Mesothelial cell of epicardium (in vitro differentiated cells): ENCODE results near the gene TRIM31. TPM values are rescaled to one million over a fixed set of nuclear protein-coding genes. Genes with fewer than 3 reads are reported as not detected.
"Not testable (repeated sequence)": the region's sequence is repeated elsewhere in the genome, so short reads cannot be mapped to it uniquely, and the experiment has no call there.

Source experiments
- DNase-seq, 2 experiments: peaks; one replicate each; pipeline ENCODE4 v3.0.0; 2021; ENCODE audit warnings: low spot score in 2 of 2; ENCODE audit not compliant: unreplicated experiment in 2 of 2
- H3K27ac Mint-ChIP-seq: 2 replicates; pipeline ENCODE4 v1.8.0; 2021; ENCODE audit warnings: mixed read lengths
- H3K27me3 Mint-ChIP-seq: 2 replicates; pipeline ENCODE4 v1.8.0; 2021; ENCODE audit warnings: low read depth, mixed read lengths
- H3K36me3 Mint-ChIP-seq: 2 replicates; pipeline ENCODE4 v1.8.0; 2021; ENCODE audit warnings: mixed read lengths
- H3K4me1 Mint-ChIP-seq: 2 replicates; pipeline ENCODE4 v1.8.0; 2021; ENCODE audit warnings: mixed read lengths
- H3K4me3 Mint-ChIP-seq: 2 replicates; pipeline ENCODE4 v1.8.0; 2021; ENCODE audit warnings: mild to moderate bottlenecking, moderate library complexity, mixed read lengths
- H3K9me3 Mint-ChIP-seq: 2 replicates; pipeline ENCODE4 v1.8.0; 2021; ENCODE audit warnings: mixed read lengths
- total RNA-seq: library from RNA; stranded (reverse); gene quantifications from 3 replicates; pipeline ENCODE4 v1.2.1, GENCODE V29; 2021
- TF ChIP-seq, protein P1 (sequence below): fragments of 200-600 bp; sonication (generic); IDR thresholded peaks from one replicate; pipeline ENCODE4 v1.5.0; 2021; ENCODE audit warnings: antibody characterized with exemption; ENCODE audit not compliant: unreplicated experiment

Gene TRIM31
- total RNA-seq, 1 donor from 2014 or later, result not detected

GRCh38 chr6:30129265-30130178, 16.6 kb upstream of the TRIM31 start:
- H3K27ac Mint-ChIP-seq, result no peak overlapping the region
- H3K4me3 Mint-ChIP-seq, result no peak overlapping the region
- TF ChIP-seq, protein P1, sequence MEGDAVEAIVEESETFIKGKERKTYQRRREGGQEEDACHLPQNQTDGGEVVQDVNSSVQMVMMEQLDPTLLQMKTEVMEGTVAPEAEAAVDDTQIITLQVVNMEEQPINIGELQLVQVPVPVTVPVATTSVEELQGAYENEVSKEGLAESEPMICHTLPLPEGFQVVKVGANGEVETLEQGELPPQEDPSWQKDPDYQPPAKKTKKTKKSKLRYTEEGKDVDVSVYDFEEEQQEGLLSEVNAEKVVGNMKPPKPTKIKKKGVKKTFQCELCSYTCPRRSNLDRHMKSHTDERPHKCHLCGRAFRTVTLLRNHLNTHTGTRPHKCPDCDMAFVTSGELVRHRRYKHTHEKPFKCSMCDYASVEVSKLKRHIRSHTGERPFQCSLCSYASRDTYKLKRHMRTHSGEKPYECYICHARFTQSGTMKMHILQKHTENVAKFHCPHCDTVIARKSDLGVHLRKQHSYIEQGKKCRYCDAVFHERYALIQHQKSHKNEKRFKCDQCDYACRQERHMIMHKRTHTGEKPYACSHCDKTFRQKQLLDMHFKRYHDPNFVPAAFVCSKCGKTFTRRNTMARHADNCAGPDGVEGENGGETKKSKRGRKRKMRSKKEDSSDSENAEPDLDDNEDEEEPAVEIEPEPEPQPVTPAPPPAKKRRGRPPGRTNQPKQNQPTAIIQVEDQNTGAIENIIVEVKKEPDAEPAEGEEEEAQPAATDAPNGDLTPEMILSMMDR, result no peak
- H3K27me3 Mint-ChIP-seq, result peaks cover 96% of the 10 kb centered on the region
- no peaks in the 10 kb centered on the region for H3K9me3 Mint-ChIP-seq
- DNase-seq, result no peak
- H3K36me3 Mint-ChIP-seq, result no peaks in the 10 kb centered on the region
- peaks cover 6% of the 10 kb centered on the region for H3K4me1 Mint-ChIP-seq

- H3K27ac Mint-ChIP-seq, result no peak overlapping the region
- H3K36me3 Mint-ChIP-seq, result no peaks in the 10 kb centered on the region
- H3K4me3 Mint-ChIP-seq, result peak overlapping the region; percentile 41
- no peak for DNase-seq
- no peaks in the 10 kb centered on the region for H3K9me3 Mint-ChIP-seq
- TF ChIP-seq, protein P1, result no peak
- H3K27me3 Mint-ChIP-seq, result peaks cover 98% of the 10 kb centered on the region
- H3K4me1 Mint-ChIP-seq, result peaks cover 6% of the 10 kb centered on the region
Observed at GRCh38 chr6:30127238-30128093, 14.6 kb upstream of the TRIM31 start.

DNA sequence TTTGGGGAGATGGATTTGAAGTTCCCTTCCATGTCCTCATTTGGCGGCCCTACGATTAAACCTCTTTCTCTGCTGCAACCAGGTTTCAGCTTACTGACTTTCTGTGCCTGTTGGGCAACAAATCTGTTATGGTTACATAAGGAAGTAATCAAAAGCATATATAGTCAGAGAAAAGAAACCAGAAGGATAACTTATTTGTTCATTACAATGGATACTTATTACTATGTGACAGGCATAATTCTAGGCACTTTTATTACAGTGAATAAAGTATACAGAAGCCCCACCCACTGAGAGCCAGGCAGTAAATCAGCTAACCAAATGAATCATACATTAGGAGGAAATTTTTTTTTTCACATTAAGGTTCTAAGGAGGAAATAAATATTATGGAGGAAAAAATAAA, 9.6 kb upstream of the TRIM31 start:
- TF ChIP-seq, protein P1, result no peak
- DNase-seq, result no peak
- H3K36me3 Mint-ChIP-seq, result no peaks in the 10 kb centered on the region
- no peak overlapping the region for H3K27ac Mint-ChIP-seq
- no peak overlapping the region for H3K4me3 Mint-ChIP-seq
- no peaks in the 10 kb centered on the region for H3K9me3 Mint-ChIP-seq
- peaks cover 86% of the 10 kb centered on the region for H3K27me3 Mint-ChIP-seq
- H3K4me1 Mint-ChIP-seq, result peaks cover 4% of the 10 kb centered on the region

GRCh38 chr6:30121446-30122366, 8.8 kb upstream of the TRIM31 start:
- H3K27me3 Mint-ChIP-seq, result peaks cover 81% of the 10 kb centered on the region
- TF ChIP-seq, protein P1, result no peak
- no peak for DNase-seq
- no peaks in the 10 kb centered on the region for H3K36me3 Mint-ChIP-seq
- no peaks in the 10 kb centered on the region for H3K4me1 Mint-ChIP-seq
- no peak overlapping the region for H3K27ac Mint-ChIP-seq
- no peak overlapping the region for H3K4me3 Mint-ChIP-seq
- H3K9me3 Mint-ChIP-seq, result no peaks in the 10 kb centered on the region

DNA sequence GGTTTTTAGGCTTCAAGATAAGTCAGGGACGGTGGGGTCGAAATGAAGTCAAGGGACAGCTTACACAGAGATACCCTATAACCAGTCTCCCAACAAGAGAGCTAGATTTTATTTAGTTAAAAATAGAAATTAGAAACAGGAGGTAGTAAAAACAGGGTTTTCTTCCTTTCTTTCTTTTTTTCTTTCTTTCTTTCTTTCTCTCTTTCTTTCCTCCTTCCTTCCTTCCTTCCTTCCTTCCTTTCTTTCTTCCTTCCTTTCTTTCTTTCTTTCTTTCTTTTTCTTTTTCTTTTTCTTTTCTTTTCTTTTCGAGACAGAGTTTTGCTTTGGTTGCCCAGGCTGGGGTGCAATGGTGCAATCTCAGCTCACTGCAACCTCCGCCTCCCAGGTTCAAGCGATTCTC, 5.8 kb upstream of the TRIM31 start:
- H3K27ac Mint-ChIP-seq, H3K4me3 Mint-ChIP-seq, H3K36me3 Mint-ChIP-seq, DNase-seq, H3K9me3 Mint-ChIP-seq, H3K4me1 Mint-ChIP-seq: not testable (repeated sequence)
- H3K27me3 Mint-ChIP-seq, result peaks cover 76% of the 10 kb centered on the region
